Hepatic stellate cell (primary cell): ENCODE results near the gene HPCAL1.
A peak's percentile ranks its signal among the peaks of the same experiment; 100 is the strongest.

Experiments used
- DNase-seq: peaks from one replicate; pipeline ENCODE4 v3.0.0; 2011; ENCODE audit warnings: low spot score

The HPCAL1 gene

GRCh38 chr2:10389573-10389972, 86.9 kb downstream of the HPCAL1 start:
- DNase-seq = peak; percentile 41

- peak; percentile 72 for DNase-seq
Measured at GRCh38 chr2:10390369-10390801, 87.7 kb downstream of the HPCAL1 start.

GRCh38 chr2:10392100-10392499, 89.4 kb downstream of the HPCAL1 start:
- DNase-seq = no peak

GRCh38 chr2:10392548-10392947, 89.8 kb downstream of the HPCAL1 start:
- DNase-seq = no peak

- DNase-seq = no peak
Measured at GRCh38 chr2:10392951-10393639, 90.4 kb downstream of the HPCAL1 start.

GRCh38 chr2:10393640-10393982, 90.9 kb downstream of the HPCAL1 start:
- DNase-seq = no peak

- DNase-seq = no peak
Measured at GRCh38 chr2:10395893-10396292, 93.2 kb downstream of the HPCAL1 start.

- DNase-seq = no peak
Measured at GRCh38 chr2:10396464-10396863, 93.8 kb downstream of the HPCAL1 start.

GRCh38 chr2:10397297-10397875, 94.7 kb downstream of the HPCAL1 start:
- no peak for DNase-seq

- DNase-seq = no peak
Measured at GRCh38 chr2:10397878-10398277, 95.2 kb downstream of the HPCAL1 start.

GRCh38 chr2:10398496-10398895, 95.8 kb downstream of the HPCAL1 start:
- DNase-seq = no peak

- DNase-seq = no peak
Measured at GRCh38 chr2:10399358-10399757, 96.7 kb downstream of the HPCAL1 start.

- DNase-seq = no peak
Measured at GRCh38 chr2:10400002-10400401, 97.3 kb downstream of the HPCAL1 start.

- DNase-seq = no peak
Measured at GRCh38 chr2:10400568-10400977, 97.9 kb downstream of the HPCAL1 start.

GRCh38 chr2:10400978-10401951, 98.6 kb downstream of the HPCAL1 start:
- no peak for DNase-seq

- no peak for DNase-seq
Measured at GRCh38 chr2:10402062-10402585, 99.4 kb downstream of the HPCAL1 start.

- no peak for DNase-seq
Measured at GRCh38 chr2:10402653-10403215, 100.0 kb downstream of the HPCAL1 start.

GRCh38 chr2:10404324-10405143, 101.8 kb downstream of the HPCAL1 start:
- no peak for DNase-seq

GRCh38 chr2:10405448-10405847, 102.7 kb downstream of the HPCAL1 start:
- DNase-seq = no peak

GRCh38 chr2:10406016-10406415, 103.3 kb downstream of the HPCAL1 start:
- no peak for DNase-seq

GRCh38 chr2:10406491-10407188, 103.9 kb downstream of the HPCAL1 start:
- DNase-seq = no peak
